ENCODE results near the gene PKP4. TPM values are rescaled to one million over a fixed set of nuclear protein-coding genes. Genes with fewer than 3 reads are reported as not detected.
"Not testable (repeated sequence)": the region's sequence is repeated elsewhere in the genome, so short reads cannot be mapped to it uniquely, and the experiment has no call there.

The PKP4 gene
- total RNA-seq, 2 experiments from 2014 or later: 33.7 to 38.7 TPM

DNA sequence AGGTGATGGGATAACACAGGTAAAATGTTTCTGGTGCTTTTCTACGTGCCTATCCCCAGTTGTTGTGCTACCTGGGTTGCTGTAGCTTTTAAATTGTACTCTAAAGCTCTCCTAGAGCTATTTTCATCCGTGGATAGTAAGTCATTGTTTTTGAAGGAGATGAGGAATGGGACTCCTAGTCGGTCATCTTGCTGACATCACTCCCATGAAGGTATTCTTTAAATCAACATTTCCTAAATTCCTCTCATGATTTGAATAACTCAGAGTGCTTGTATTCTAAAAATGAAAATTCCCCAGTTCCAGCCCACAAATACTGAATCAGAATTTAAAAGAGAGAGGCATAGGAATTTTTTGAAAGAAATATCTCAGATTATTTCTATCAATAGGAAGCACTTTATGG lies 44.5 kb upstream of the PKP4 start:
- peaks cover 10% of the 10 kb centered on the region for H3K27me3 Mint-ChIP-seq
- intact Hi-C loops (cut with micrococcal nuclease): no loop called here

GRCh38 chr2:158413581-158413980 lies 43.2 kb upstream of the PKP4 start:
- no peaks in the 10 kb centered on the region for H3K36me3 Mint-ChIP-seq (ENCODE audit: low read depth)
- POLR2A ChIA-PET: no interaction called here
- H3K4me1 Mint-ChIP-seq (ENCODE audit: low read depth): no peaks in the 10 kb centered on the region
- ATAC-seq (no peak), DNase-seq (no peak)
- TF ChIP-seq CTCF (IDR thresholded peaks at IDR 0.05): no peak
- no peak overlapping the region for H3K4me3 Mint-ChIP-seq
- H3K27ac Mint-ChIP-seq: no peak overlapping the region
- H3K27me3 Mint-ChIP-seq: peaks cover 12% of the 10 kb centered on the region
- H3K9me3 Mint-ChIP-seq: peaks cover 21% of the 10 kb centered on the region
- intact Hi-C loops (cut with micrococcal nuclease): no loop called here
- CTCF ChIA-PET: no interaction called here

More for the DNA sequence above, 44.5 kb upstream of the PKP4 start:
- ATAC-seq (no peak), DNase-seq (no peak)
- Mint-ChIP-seq H3K4me1 (ENCODE audit: low read depth) (no peaks in the 10 kb centered on the region), H3K36me3 (ENCODE audit: low read depth) (no peaks in the 10 kb centered on the region), H3K9me3 (peaks cover 21% of the 10 kb centered on the region), H3K4me3 (no peak overlapping the region), H3K27ac (no peak overlapping the region)
- CTCF ChIA-PET: no interaction called here
- TF ChIP-seq CTCF (IDR thresholded peaks at IDR 0.05): no peak
- POLR2A ChIA-PET: no interaction called here

DNA sequence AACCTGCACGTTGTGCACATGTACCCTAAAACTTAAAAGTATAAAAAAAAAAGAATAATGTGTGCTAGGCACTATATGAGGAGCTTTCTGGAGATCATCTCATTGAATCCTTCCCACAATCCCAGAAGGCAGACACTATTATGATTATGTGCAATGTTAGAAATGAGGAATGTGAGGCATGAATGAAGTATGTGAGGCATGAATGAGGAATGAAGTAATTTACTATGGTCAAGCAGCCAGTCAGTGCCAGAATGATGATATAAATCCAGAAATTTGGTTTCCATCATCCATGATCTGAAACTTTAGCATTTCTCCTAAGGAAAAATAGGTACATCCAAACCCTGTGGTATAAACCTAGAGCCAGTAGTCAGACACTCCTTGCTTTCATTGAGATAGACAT lies 42.2 kb upstream of the PKP4 start:
- H3K27ac Mint-ChIP-seq: no peak overlapping the region
- no peak for TF ChIP-seq CTCF (IDR thresholded peaks at IDR 0.05)
- ChIA-PET CTCF (no interaction called here), POLR2A (no interaction called here)
- peaks cover 13% of the 10 kb centered on the region for H3K27me3 Mint-ChIP-seq
- H3K4me3 Mint-ChIP-seq: no peak overlapping the region
- peaks cover 21% of the 10 kb centered on the region for H3K9me3 Mint-ChIP-seq
- no peak for DNase-seq
- H3K4me1 Mint-ChIP-seq (ENCODE audit: low read depth): no peaks in the 10 kb centered on the region
- no peaks in the 10 kb centered on the region for H3K36me3 Mint-ChIP-seq (ENCODE audit: low read depth)
- intact Hi-C loops (cut with micrococcal nuclease): no loop called here
- ATAC-seq: no peak

DNA sequence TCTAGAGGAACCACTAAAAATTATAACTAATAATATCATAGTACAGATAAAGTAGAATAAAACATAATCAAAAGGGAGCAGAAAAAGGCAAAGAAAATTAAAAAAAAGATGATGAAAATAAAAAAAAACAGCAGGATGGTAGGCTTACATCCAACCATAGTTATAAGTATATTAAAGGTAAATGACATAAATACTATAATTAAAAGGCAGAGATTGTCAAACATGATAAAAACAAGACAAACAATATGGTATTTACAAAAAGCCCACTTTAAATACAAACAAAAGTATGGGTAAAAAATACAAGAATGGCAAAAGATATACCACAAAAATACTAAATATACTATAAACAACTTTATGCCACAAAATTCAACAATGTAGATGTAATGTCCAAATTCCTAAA lies 24.6 kb upstream of the PKP4 start:
- Mint-ChIP-seq H3K36me3 (ENCODE audit: low read depth) (peaks cover 2% of the 10 kb centered on the region), H3K27me3 (peaks cover 6% of the 10 kb centered on the region), H3K9me3 (peaks cover 15% of the 10 kb centered on the region), H3K4me1 (ENCODE audit: low read depth) (no peaks in the 10 kb centered on the region), H3K4me3 (no peak overlapping the region), H3K27ac (no peak overlapping the region)
- ATAC-seq (no peak), DNase-seq (no peak)
- TF ChIP-seq CTCF (IDR thresholded peaks at IDR 0.05): no peak
- intact Hi-C loops (cut with micrococcal nuclease): no loop called here
- POLR2A ChIA-PET: no interaction called here
- CTCF ChIA-PET: no interaction called here

DNA sequence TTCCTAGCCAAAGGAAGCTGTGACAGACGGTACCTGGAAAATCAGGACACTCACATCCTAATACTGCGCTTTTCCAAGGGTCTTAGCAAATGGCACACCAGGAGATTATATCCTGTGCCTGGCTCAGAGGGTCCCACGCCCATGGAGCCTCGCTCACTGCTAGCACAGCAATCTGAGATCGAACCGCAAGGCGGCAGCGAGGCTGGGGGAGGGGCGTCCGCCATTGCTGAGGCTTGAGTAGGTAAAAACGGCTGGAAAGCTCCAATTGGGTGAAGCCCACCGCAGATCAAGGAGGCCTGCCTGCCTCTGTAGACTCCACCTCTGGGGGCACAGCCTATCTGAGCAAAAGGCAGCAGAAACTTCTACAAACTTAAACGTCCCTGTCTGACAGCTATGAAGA lies 23.0 kb upstream of the PKP4 start:
- H3K4me3 Mint-ChIP-seq; DNase-seq; H3K27me3 Mint-ChIP-seq; H3K27ac Mint-ChIP-seq; H3K4me1 Mint-ChIP-seq (ENCODE audit: low read depth); CTCF ChIA-PET; POLR2A ChIA-PET; H3K36me3 Mint-ChIP-seq (ENCODE audit: low read depth); intact Hi-C loops (cut with micrococcal nuclease); ATAC-seq: not testable (repeated sequence)
- peaks cover 12% of the 10 kb centered on the region for H3K9me3 Mint-ChIP-seq

DNA sequence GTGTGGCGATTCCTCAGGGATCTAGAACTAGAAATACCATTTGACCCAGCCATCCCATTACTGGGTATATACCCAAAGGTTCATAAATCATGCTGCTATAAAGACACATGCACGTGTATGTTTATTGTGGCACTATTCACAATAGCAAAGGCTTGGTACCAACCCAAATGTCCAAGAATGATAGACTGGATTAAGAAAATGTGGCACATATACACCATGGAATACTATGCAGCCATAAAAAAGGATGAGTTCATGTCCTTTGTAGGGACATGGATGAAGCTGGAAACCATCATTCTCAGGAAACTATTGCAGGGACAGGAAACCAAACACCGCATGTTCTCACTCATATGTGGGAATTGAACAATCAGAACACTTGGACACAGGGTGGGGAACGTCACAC lies 17.7 kb upstream of the PKP4 start:
- H3K4me1 Mint-ChIP-seq (ENCODE audit: low read depth); POLR2A ChIA-PET; CTCF ChIA-PET; intact Hi-C loops (cut with micrococcal nuclease); H3K36me3 Mint-ChIP-seq (ENCODE audit: low read depth); H3K27me3 Mint-ChIP-seq; ATAC-seq; H3K27ac Mint-ChIP-seq; DNase-seq; H3K9me3 Mint-ChIP-seq; H3K4me3 Mint-ChIP-seq: not testable (repeated sequence)

Data from activated CD8-positive, alpha-beta T cell treated with anti-CD3 and anti-CD28 coated beads for 36 hours (primary cell).